Endothelial cell of umbilical vein (primary cell): Measurements from ENCODE around the gene CSNK1G2. TPM values are rescaled to one million over a fixed set of nuclear protein-coding genes. Genes with fewer than 3 reads are reported as not detected.
A peak's percentile ranks its signal among the peaks of the same experiment; 100 is the strongest.

Experiments used
- BruUV-seq: library from RNA; stranded (reverse); fragments of 400-500 nt; replicated peaks from 2 replicates; lab custom pipeline; 2021; lab: Mats Ljungman, UMichigan
- CTCF ChIA-PET: fragments of 300-600, 350-600 bp; sonication (Branson Sonifier 250); formaldehyde crosslinking; loops from one replicate; lab custom pipeline; 2021; ENCODE audit warnings: antibody characterized with exemption, inconsistent platforms; lab: Charles Lee
- POLR2A ChIA-PET: fragments of 300-600, 350-600 bp; sonication (Branson Sonifier 250); formaldehyde crosslinking; loops from one replicate; lab custom pipeline; 2021; ENCODE audit warnings: antibody characterized with exemption, inconsistent platforms; lab: Charles Lee
- DNase-seq: peaks from one replicate; pipeline ENCODE4 v3.0.0-alpha.2; 2011; ENCODE audit warnings: low read depth, low spot score
- FAIRE-seq: peaks from 2 replicates; lab custom pipeline; 2011; peaks lifted over from hg19 to GRCh38; lab: Jason Lieb, UNC
- H2AFZ ChIP-seq: 2 replicates; pipeline ENCODE4 v1.6.0; 2012; ENCODE audit warnings: low read depth, low read length, control low read depth, inconsistent platforms
- H3K27ac ChIP-seq: 2 replicates; pipeline ENCODE4 v1.5.1; 2011; ENCODE audit warnings: low read depth, mild to moderate bottlenecking, control low read depth, low read length, moderate library complexity; ENCODE audit not compliant: insufficient read depth
- H3K27me3 ChIP-seq, 2 experiments: 2 replicates each; pipeline versions ENCODE4 v1.6.0 to v1.6.1; 2011; ENCODE audit warnings: low read length in 2 of 2, mixed read lengths in 1 of 2; ENCODE audit not compliant: control insufficient read depth in 2 of 2, insufficient read depth in 2 of 2
- H3K36me3 ChIP-seq, 2 experiments: 2 replicates in 1 of 2; 3 replicates in 1 of 2; pipeline ENCODE4 v1.5.1; 2011; ENCODE audit warnings: low read length in 2 of 2, mild to moderate bottlenecking in 1 of 2, moderate library complexity in 1 of 2; ENCODE audit not compliant: control insufficient read depth in 2 of 2, insufficient read depth in 2 of 2; ENCODE audit errors: extremely low read depth in 1 of 2
- H3K4me1 ChIP-seq: 3 replicates; pipeline ENCODE4 v1.5.1; 2011; ENCODE audit warnings: mild to moderate bottlenecking, low read length; ENCODE audit not compliant: control insufficient read depth, insufficient read depth; ENCODE audit errors: extremely low read depth
- H3K4me2 ChIP-seq: 2 replicates; pipeline ENCODE4 v1.6.1; 2011; ENCODE audit warnings: low read length, control low read depth, mixed read lengths; ENCODE audit not compliant: insufficient read depth
- H3K4me3 ChIP-seq, 3 experiments: fragments of 200-600 bp in 1 of 3; sonication (generic), shearing (Covaris generic) in 1 of 3; replicated peaks in 1 of 3; 2 replicates each; pipeline ENCODE4 v1.5.1; 2011 to 2016; ENCODE audit warnings: control low read depth in 3 of 3, low read length in 3 of 3, mild to moderate bottlenecking in 2 of 3, inconsistent platforms in 1 of 3, low read depth in 1 of 3, moderate library complexity in 1 of 3; ENCODE audit not compliant: insufficient read depth in 1 of 3
- H3K79me2 ChIP-seq: 2 replicates; pipeline ENCODE4 v1.6.0; 2012; ENCODE audit warnings: low read length, inconsistent platforms; ENCODE audit not compliant: control insufficient read depth, insufficient read depth
- H3K9ac ChIP-seq: replicated peaks from 2 replicates; pipeline ENCODE3; 2011; ENCODE audit warnings: low read length, control low read depth; ENCODE audit not compliant: insufficient read depth; ENCODE audit errors: extremely low read depth
- H3K9me1 ChIP-seq: replicated peaks from 3 replicates; pipeline ENCODE4 v1.6.0; 2011; ENCODE audit warnings: mild to moderate bottlenecking, low read length; ENCODE audit not compliant: control insufficient read depth, insufficient read depth; ENCODE audit errors: extremely low read depth
- H3K9me3 ChIP-seq: replicated peaks from 2 replicates; pipeline ENCODE4 v1.5.1; 2012; ENCODE audit warnings: low read length, inconsistent platforms; ENCODE audit not compliant: control insufficient read depth, insufficient read depth
- H4K20me1 ChIP-seq: replicated peaks from 2 replicates; pipeline ENCODE3; 2011; ENCODE audit warnings: mild to moderate bottlenecking, low read length; ENCODE audit not compliant: control insufficient read depth, insufficient read depth; ENCODE audit errors: extremely low read depth
- CTCF ChIP-seq, 2 donors: IDR thresholded peaks; 1 replicate in 1 of 2; 2 replicates in 1 of 2; pipeline ENCODE4 v1.5.1; 2011; ENCODE audit warnings: low read length in 2 of 2, mild to moderate bottlenecking in 2 of 2, moderate library complexity in 2 of 2, control low read depth in 1 of 2, inconsistent platforms in 1 of 2, low read depth in 1 of 2; ENCODE audit not compliant: insufficient read depth in 1 of 2; ENCODE audit errors: extremely low read depth in 1 of 2
- EZH2 ChIP-seq: IDR thresholded peaks from 2 replicates; pipeline ENCODE4 v1.6.1; 2012; ENCODE audit warnings: borderline replicate concordance, low read depth, mild to moderate bottlenecking, moderate library complexity, low read length, inconsistent platforms; ENCODE audit not compliant: severe bottlenecking
- FOS ChIP-seq: IDR thresholded peaks from 2 replicates; pipeline ENCODE4 v1.6.1; 2011; ENCODE audit warnings: mild to moderate bottlenecking, low read length, moderate library complexity, borderline replicate concordance; ENCODE audit not compliant: insufficient read depth
- GATA2 ChIP-seq: IDR thresholded peaks from 2 replicates; pipeline ENCODE4 v1.7.0; 2011; ENCODE audit warnings: low read depth, mild to moderate bottlenecking, moderate library complexity, mixed read lengths, low read length; ENCODE audit not compliant: insufficient read length, insufficient read depth
- JUN ChIP-seq: IDR thresholded peaks from 2 replicates; pipeline ENCODE4 v1.6.1; 2011; ENCODE audit warnings: borderline replicate concordance, low read depth; ENCODE audit not compliant: insufficient read length, insufficient read depth
- MAX ChIP-seq: IDR thresholded peaks from 2 replicates; pipeline ENCODE4 v1.6.1; 2011; ENCODE audit not compliant: insufficient read depth, insufficient read length
- MYC ChIP-seq: IDR thresholded peaks from one replicate; pipeline ENCODE4 v1.6.1; 2011; ENCODE audit warnings: mild to moderate bottlenecking, low read depth, low read length
- POLR2A ChIP-seq: IDR thresholded peaks from 2 replicates; pipeline ENCODE4 v1.6.1; 2012; ENCODE audit warnings: low read depth, mild to moderate bottlenecking, control low read depth, low read length
- POLR2AphosphoS5 ChIP-seq: IDR thresholded peaks from 2 replicates; pipeline ENCODE4 v1.6.1; 2012; ENCODE audit warnings: low read depth, mild to moderate bottlenecking, control low read depth, low read length, moderate library complexity; ENCODE audit not compliant: insufficient read depth
- dilution Hi-C: fragments of 300-500 bp; cut with MboI; formaldehyde crosslinking; loops from one replicate; pipeline ENCODE4 v1.15.0; 2019; ENCODE audit warnings: low sequenced_read_pairs; ENCODE audit not compliant: extremely low pct_ligation_motif_present
- intact Hi-C: fragments of 100-400 bp; cut with micrococcal nuclease; formaldehyde crosslinking; loops from one replicate; pipeline ENCODE4 v1.10.0; 2022
- polyA plus RNA-seq, 4 experiments: library from polyadenylated mRNA; depleted of rRNA in 3 of 4; stranded (reverse) in 3 of 4; unstranded in 1 of 4; fragments of >200 nt; gene quantifications; 2 replicates each; pipeline versions ENCODE4 v1.2.1 to v1.2.3, GENCODE V29; 2011 to 2012; ENCODE audit warnings: missing spikeins in 1 of 4
- total RNA-seq: library from RNA; stranded (reverse); gene quantifications from 2 replicates; pipeline ENCODE4 v1.2.3, GENCODE V29; 2021

CSNK1G2 gene
- total and polyA plus RNA-seq, 2 donors (not counting 3 experiments of a cell fraction or from before 2014, with no cell fraction given) = 96.6 to 110 TPM

- intact Hi-C loops (loop anchor here (1.0 kb wide), 3 partner anchors 21 to 42 kb away; partner anchors contain the start of gene ABHD17A), dilution Hi-C loops (no loop called here)
- no peaks in the 10 kb centered on the region for H3K27me3 ChIP-seq
- DNase-seq (no peak), FAIRE-seq (no peak)
- no peaks in the 10 kb centered on the region for H3K4me1 ChIP-seq
- no peaks in the 10 kb centered on the region for H4K20me1 ChIP-seq
- H3K9me1 ChIP-seq = no peaks in the 10 kb centered on the region
- CTCF ChIA-PET = interaction anchor here (0.9 to 1.0 kb wide), 2 partner anchors 41 to 187 kb away, joined by 3 to 4 read pairs; no protein-coding TSS in a partner anchor
- H3K9ac ChIP-seq = peak overlapping the region; percentile 83
- no peaks in the 10 kb centered on the region for H3K36me3 ChIP-seq
- BruUV-seq = TSS peak; percentile 69
- peaks cover 45% of the 10 kb centered on the region for H3K79me2 ChIP-seq
- H3K9me3 ChIP-seq = no peaks in the 10 kb centered on the region
- H3K27ac ChIP-seq = peak overlapping the region; percentile 73
- TF ChIP-seq POLR2A = no peak
- TF ChIP-seq JUN = no peak
- TF ChIP-seq MAX = no peak
- no peak for TF ChIP-seq EZH2
- TF ChIP-seq FOS = no peak
- no peak for TF ChIP-seq CTCF (IDR thresholded peaks at IDR 0.05; ENCODE audit: extremely low read depth in 1 of 2, insufficient read depth in 1 of 2, low read depth in 1 of 2, low read length in 2 of 2)
- TF ChIP-seq POLR2AphosphoS5 = no peak
- TF ChIP-seq MYC = no peak
- no peak for TF ChIP-seq GATA2
- H3K4me2 ChIP-seq = peak overlapping the region; percentile 74
- peak overlapping the region; percentile 2 to 63 (median 55) for H3K4me3 ChIP-seq
- H2AFZ ChIP-seq = peak overlapping the region; percentile 55
- POLR2A ChIA-PET = interaction anchor here (0.6 to 0.7 kb wide), 2 partner anchors 13 to 14 kb away, joined by 3 read pairs; no protein-coding TSS in a partner anchor
Measured at GRCh38 chr19:1905863-1906375, 35.1 kb upstream of the CSNK1G2 start.
